Esophagus squamous epithelium (tissue), 5 donors: ENCODE data around the gene FAM174B. TPM values are rescaled to one million over a fixed set of nuclear protein-coding genes. Genes with fewer than 3 reads are reported as not detected.

Experiments
- DNase-seq: peaks from one replicate; lab custom pipeline; 2025; lab: John Stamatoyannopoulos, UW
- H3K27ac ChIP-seq, 4 donors: fragments of 200-600 bp; sonication (generic); one replicate each; pipeline ENCODE4 v1.5.1; 2016 to 2019; ENCODE audit warnings: mild to moderate bottlenecking in 1 of 4
- H3K27me3 ChIP-seq, 4 donors: fragments of 200-600 bp; sonication (generic); 1 replicate in 3 of 4; 2 replicates in 1 of 4; pipeline versions ENCODE4 v1.5.1 to v1.6.0; 2017 to 2021; ENCODE audit warnings: antibody characterized with exemption in 1 of 4
- H3K36me3 ChIP-seq, 3 donors: fragments of 200-600 bp; sonication (generic); one replicate each; pipeline ENCODE4 v1.5.1; 2016 to 2019
- H3K4me1 ChIP-seq, 3 donors: fragments of 200-600 bp; sonication (generic); one replicate each; pipeline ENCODE4 v1.5.1; 2017 to 2019
- H3K4me3 ChIP-seq, 4 donors: fragments of 200-600 bp; sonication (generic); 1 replicate in 3 of 4; 2 replicates in 1 of 4; pipeline ENCODE4 v1.5.1; 2016 to 2019; ENCODE audit warnings: mild to moderate bottlenecking in 2 of 4, moderate library complexity in 1 of 4
- H3K9me3 ChIP-seq, 3 donors: fragments of 200-600 bp; sonication (generic); one replicate each; pipeline ENCODE4 v1.5.1; 2016 to 2019
- CTCF ChIP-seq, 6 experiments: fragments of 450-650 bp in 4 of 6; fragments of 200-600 bp in 2 of 6; sonication (generic) in 2 of 6; IDR thresholded peaks; one replicate each; pipeline ENCODE4 v1.5.1; 2016 to 2019; ENCODE audit warnings: antibody characterized with exemption in 6 of 6, mild to moderate bottlenecking in 4 of 6, moderate library complexity in 4 of 6
- POLR2A ChIP-seq, 4 donors: fragments of 450-650 bp; IDR thresholded peaks; one replicate each; pipeline ENCODE4 v1.6.1; 2017; ENCODE audit warnings: antibody characterized with exemption in 4 of 4, mild to moderate bottlenecking in 4 of 4, moderate library complexity in 3 of 4
- WGBS, 2 donors: methylation state at CpG; one replicate each; pipeline ENCODE4 v1.1.5; 2018; 5-methylcytosine and 5-hydroxymethylcytosine counted together
- intact Hi-C: fragments of 100-400 bp; cut with DNase I; formaldehyde crosslinking; loops from one replicate; pipeline ENCODE4 v1.15.0; 2022
- total RNA-seq, 4 donors: library from RNA; depleted of rRNA; stranded (reverse); fragments of >200 nt; gene quantifications; one replicate each; pipeline ENCODE4 v1.1.0, GENCODE V29; 2016
- donor health status: DM: yes; HTN: yes; CAD: no.

Gene FAM174B
- total RNA-seq, 4 donors from 2014 or later, result 1.4 to 11.7 (median 4.2) TPM

DNA sequence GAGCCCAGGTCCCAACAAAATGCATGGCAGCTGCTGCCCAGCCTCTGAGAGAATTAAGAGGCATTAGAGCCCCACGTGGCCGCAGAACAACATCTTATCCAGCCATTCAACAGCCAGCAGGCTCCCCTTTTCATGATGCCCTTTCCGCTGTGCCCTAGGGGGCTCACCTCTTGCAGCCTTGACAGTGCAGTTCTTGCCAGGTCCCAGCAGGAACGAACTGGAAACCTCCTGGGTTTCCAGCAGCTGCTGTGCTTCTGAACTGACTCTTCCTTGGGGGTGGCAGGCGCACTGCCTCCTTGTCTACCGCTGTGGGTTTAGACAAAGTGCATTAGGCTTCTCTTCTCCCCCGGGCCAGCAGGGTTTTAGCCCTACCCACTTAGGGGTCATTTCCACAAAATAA is 85.2 kb downstream of the FAM174B start:
- H3K27ac ChIP-seq, result no peak overlapping the region
- no peak overlapping the region for H3K4me3 ChIP-seq
- no peak for TF ChIP-seq POLR2A (IDR thresholded peaks at IDR 0.05)
- TF ChIP-seq CTCF (IDR thresholded peaks at IDR 0.05), result no peak
- intact Hi-C loops, result no loop called here
- DNase-seq, result no peak
- H3K9me3 ChIP-seq, result no peaks in the 10 kb centered on the region
- peaks cover 0 to 29% (median 0%) of the 10 kb centered on the region in 4 donors for H3K27me3 ChIP-seq
- no peaks in the 10 kb centered on the region for H3K36me3 ChIP-seq
- no peaks in the 10 kb centered on the region for H3K4me1 ChIP-seq
- WGBS, 2 donors, result 52 to 80% methylated on average over 4 to 7 of the region's 7 CpGs

GRCh38 chr15:92569778-92570177 is 85.8 kb downstream of the FAM174B start:
- intact Hi-C loops, result no loop called here
- no peak overlapping the region for H3K27ac ChIP-seq
- no peaks in the 10 kb centered on the region for H3K36me3 ChIP-seq
- H3K4me1 ChIP-seq, result no peaks in the 10 kb centered on the region
- H3K9me3 ChIP-seq, result no peaks in the 10 kb centered on the region
- H3K4me3 ChIP-seq, result no peak overlapping the region
- peaks cover 0 to 29% (median 0%) of the 10 kb centered on the region in 4 donors for H3K27me3 ChIP-seq
- no peak for DNase-seq
- 41 to 72% methylated on average over 3 of the region's 3 CpGs for WGBS, 2 donors
- no peak for TF ChIP-seq CTCF (IDR thresholded peaks at IDR 0.05)
- TF ChIP-seq POLR2A (IDR thresholded peaks at IDR 0.05), result no peak

Other genes with a start within 250 kb of the FAM174B start
- gene CHD2, start 244.5 kb upstream of the FAM174B start, total RNA-seq, result 100 to 1,000 TPM in 1 of 4 donors, 10 to 100 TPM in 3; 36.1 to 132 (median 74.8) TPM